Measurements from ENCODE around the gene ACAP1.
A peak's percentile ranks its signal among the peaks of the same experiment; 100 is the strongest.
"Not testable (repeated sequence)": the region's sequence is repeated elsewhere in the genome, so short reads cannot be mapped to it uniquely, and the experiment has no call there.

ACAP1 gene

GRCh38 chr17:7329374-7329996 is 6.8 kb upstream of the ACAP1 start:
- DNase-seq: peak; percentile 90 to 96

GRCh38 chr17:7329997-7330637 is 6.2 kb upstream of the ACAP1 start:
- peak; percentile 72 to 76 for DNase-seq

DNA sequence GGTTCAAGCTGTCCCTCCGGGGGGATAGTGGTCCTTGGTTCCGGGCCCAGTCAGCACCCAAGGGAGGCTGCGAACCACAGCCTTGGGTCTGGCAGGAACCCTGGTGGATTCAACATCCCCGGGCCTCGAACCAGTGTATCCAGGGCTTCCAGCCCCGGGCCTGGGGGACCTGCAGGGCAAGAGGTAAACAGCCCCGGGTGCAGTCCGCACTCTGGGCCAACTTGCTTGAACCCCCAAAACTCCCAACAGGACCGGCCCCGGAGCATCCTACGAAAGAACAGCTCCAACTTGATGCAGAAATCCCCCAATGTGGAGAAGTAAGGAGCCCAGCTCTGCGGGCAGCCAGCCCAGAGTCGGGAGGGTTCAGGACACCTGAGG is 5.7 kb upstream of the ACAP1 start:
- no peak for DNase-seq

GRCh38 chr17:7332111-7332510 is 4.2 kb upstream of the ACAP1 start:
- DNase-seq: no peak

- not testable (repeated sequence) for DNase-seq
Observed at GRCh38 chr17:7332600-7333069, 3.7 kb upstream of the ACAP1 start.

DNA sequence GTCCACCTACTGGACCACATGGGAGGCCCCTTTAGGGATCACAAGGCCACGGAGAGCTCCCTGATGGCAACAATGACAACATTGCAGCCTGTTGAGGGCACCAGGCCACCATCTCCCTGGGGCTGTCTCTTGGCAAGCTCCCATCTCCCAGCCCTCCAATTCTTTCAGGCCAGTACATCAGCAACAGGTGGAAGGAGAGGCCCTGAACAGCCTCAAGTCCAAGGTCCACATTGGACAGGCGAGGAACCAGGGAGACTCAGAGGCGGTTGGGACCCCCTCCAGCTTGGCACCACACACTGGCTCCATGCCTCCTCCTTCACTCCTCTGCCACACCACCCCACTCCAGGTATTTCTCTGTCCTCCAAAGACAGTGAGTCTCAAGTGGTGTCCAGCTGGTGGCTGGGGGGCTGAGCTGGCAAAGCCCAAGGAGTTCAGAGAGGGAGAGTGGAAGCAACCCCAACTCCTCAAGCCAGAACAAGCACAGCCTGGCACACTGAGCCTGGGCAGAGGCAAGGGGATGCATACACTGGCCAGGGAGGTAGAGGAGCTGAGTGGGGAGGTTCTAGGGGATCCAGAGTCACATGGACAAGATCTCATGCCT is 1.3 kb upstream of the ACAP1 start:
- DNase-seq: no peak

DNA sequence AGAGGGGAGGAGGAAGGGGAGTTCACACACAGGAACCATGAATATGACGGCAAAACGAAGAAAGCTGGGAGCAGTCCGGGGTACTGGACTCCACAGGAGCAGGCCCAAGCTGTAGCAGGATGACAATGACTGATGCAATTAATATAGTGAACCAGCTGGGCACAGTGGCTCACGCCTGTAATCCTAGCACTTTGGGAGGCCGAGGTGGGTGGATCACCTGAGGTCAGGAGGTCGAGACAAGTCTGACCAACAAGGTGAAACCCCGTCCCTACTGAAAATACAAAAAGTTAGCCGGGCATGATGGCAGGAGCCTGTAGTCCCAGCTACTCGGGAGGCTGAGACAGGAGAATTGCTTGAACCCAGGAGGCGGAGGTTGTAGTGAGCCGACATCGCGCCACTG is 564 bp upstream of the ACAP1 start:
- not testable (repeated sequence) for DNase-seq

DNA sequence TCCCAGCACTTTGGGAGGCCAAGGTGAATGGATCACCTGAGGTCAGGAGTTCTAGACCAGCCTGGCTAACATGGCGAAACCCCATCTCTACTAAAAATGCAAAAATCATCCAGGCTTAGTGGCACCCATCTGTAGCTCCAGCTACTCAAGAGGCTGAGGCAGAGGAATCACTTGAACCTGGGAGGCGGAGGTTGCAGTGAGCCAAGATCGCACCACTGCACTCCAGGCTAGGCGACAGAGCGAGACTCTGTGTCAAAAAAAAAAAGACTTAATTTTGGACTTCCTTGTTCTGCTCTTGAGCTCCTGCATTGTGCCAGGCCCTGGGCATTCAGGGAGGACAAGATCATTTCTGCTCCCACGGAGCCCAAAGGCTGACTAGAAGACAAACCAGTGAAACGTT is 1.3 kb downstream of the ACAP1 start:
- not testable (repeated sequence) for DNase-seq

GRCh38 chr17:7340179-7340578 is 3.9 kb downstream of the ACAP1 start:
- DNase-seq: no peak

GRCh38 chr17:7341842-7342241 is 5.5 kb downstream of the ACAP1 start:
- DNase-seq: no peak

DNA sequence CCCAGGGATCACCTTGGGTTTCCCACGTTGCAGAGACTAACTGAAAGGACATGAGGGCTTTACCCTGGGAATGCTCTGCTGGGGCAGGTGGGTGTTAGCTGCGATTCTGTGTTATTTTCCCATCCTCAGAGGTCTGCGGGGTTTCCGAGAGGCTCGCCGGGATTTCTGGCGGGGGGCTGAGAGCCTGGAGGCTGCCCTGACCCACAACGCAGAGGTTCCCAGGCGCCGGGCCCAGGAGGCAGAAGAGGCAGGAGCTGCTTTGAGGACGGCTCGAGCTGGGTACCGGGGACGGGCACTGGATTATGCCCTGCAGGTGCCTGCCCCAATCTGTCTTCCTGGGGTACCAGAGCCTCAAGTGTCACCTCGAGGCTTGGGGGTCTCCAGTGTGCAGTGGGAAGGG is 6.9 kb downstream of the ACAP1 start:
- DNase-seq: no peak

DNA sequence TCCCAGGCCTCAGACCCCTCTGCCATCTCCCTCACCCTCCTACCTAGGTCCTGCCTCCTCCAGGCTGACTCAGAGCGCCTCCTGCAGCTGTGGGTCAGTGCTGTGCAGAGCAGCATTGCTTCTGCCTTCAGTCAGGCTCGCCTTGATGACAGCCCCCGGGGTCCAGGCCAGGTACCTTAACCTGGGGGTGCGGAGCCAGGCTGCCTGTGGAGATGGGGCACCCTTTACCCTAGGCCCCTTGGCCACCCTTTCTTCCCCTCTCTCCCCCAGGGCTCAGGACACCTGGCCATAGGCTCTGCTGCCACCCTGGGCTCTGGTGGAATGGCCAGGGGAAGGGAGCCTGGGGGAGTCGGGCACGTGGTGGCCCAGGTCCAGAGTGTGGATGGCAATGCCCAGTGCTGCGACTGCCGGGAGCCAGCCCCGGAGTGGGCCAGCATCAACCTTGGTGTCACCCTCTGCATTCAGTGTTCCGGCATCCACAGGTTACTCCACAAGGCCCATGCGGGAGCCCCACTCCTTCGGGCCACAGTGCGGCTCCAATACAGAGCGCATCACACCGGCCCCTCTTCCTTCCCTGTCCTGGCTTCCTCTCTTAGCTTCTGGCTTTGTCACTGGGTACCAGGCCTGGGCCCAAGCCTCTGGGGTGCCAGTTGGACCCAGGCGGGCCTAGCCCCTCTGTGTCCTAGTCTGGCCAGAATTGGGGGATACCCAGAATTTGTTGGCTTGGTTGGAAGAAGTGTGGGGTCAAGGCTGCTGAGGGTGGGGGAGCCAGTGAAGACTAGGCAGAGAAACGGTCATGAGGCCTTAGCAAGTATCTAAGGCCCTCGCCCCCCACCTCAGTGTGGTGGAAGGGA is 10.7 kb downstream of the ACAP1 start:
- DNase-seq: no peak

GRCh38 chr17:7347630-7348477 is 11.5 kb downstream of the ACAP1 start:
- DNase-seq: no peak

GRCh38 chr17:7348478-7349242 is 12.3 kb downstream of the ACAP1 start:
- DNase-seq: no peak

DNA sequence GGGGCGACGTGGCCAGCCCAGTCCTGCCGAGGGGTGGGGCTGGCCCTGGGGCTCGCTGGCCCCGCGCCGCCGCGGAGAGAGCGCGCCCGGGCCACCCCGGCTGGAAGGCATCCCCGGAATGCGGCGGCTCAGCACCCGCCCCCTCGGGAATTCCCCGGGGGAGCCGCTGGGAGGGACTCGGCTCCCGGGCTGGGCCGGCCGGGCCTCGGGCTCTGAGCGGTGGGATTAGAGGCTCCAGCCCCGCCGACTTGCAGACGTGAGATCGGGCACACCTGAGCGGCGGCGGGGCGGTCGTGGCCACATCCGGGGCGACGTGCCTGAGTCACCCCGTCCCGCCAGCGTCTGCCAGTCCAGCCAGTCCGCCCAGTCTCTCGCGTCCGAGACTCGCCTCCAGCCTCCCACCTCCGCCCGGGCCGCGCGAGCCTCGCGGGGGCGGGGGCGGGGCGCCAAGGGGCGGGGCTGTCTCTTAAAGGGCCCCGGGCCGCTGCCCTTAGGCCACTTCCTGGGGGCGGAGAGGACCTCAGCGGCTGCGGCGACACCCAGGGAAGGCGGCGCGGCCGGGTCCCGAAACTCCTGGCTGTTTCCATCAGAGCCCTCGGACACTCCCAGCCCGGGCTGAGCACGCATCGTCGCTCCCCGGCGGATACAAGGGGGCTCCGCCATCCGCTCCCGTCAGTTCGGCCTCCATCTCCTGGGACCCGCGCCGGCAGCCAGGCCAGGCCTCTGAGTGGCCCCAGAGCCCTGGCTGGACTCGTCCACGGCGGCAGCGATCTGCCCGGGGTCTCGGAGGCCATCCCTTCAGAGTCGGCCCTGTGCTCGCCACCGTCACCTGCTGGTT is 15.6 kb downstream of the ACAP1 start, which contains the start of gene KCTD11:
KCTD11 (plus strand) TSS at position 498 of the 838 bp plus-strand sequence.
- peak; percentile 54 to 68 for DNase-seq

DNA sequence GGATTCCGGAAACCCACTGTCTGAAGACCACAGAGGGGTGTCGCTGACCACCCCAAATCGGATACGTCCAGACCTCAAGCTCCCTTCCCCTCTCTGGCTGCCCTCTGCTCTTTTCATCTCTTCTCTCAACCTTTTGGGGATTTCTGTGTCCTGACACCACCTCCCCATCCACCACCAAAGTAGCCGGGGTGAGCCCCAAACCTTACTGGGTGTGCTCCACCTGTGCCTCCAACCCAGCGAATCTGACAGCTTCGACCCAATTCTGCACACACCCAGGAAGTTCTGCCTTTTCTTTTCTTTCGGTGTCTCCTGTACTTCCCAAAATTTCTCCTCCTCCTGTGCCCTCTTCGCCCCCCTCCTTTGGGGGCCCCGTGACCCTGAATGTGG is 16.2 kb downstream of the ACAP1 start:
- no peak for DNase-seq

GRCh38 chr17:7352910-7353635 is 16.7 kb downstream of the ACAP1 start:
- no peak for DNase-seq

DNA sequence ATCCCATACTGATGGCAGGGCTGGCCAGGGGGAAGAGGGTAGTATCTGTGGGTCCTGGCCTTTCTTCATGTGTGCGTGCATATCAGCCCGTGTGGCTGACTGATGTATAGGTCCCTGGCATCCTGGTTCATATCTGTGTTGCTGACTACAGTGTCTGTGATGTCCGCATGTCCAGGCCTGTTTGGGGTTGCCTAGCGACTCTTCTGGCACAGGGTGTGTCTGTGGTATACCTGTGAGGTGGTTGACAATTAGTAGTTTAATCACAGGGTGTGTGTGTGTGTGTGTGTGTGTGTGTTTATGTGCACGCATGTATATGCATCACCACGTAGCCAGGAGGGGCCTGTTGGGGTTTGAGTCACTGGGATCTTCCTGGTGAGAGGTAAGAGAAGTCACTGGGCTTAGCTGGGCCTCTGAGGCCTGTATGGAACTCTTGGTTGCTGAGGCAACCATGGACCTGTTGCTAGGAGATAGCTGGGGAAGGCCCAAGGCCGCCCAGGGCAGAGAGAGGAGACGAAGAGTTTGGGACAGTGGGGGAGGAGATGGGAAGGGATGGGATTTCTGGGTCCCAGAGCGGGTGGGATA is 18.0 kb downstream of the ACAP1 start:
- DNase-seq: no peak

GRCh38 chr17:7355053-7355452 is 18.7 kb downstream of the ACAP1 start, which contains the start of gene TMEM95:
Gene TMEM95, plus strand, starts transcription at chr17:7355156. Its CDS starts 49 bp downstream, at chr17:7355205.
- no peak for DNase-seq
